ENCODE data around the gene MAML2. TPM values are rescaled to one million over a fixed set of nuclear protein-coding genes. Genes with fewer than 3 reads are reported as not detected.
A peak's percentile ranks its signal among the peaks of the same experiment; 100 is the strongest.

The MAML2 gene
- total RNA-seq, 1 donor from 2014 or later = 18.7 TPM

- H3K9me3 Mint-ChIP-seq = no peaks in the 10 kb centered on the region
- peak overlapping the region; percentile 2 for H3K4me3 Mint-ChIP-seq
- no peaks in the 10 kb centered on the region for H3K27me3 Mint-ChIP-seq (ENCODE audit: low read depth)
- DNase-seq (ENCODE audit: low read depth, low spot score) = no peak
- H3K4me1 Mint-ChIP-seq = peaks cover 73% of the 10 kb centered on the region
- H3K36me3 Mint-ChIP-seq (ENCODE audit: low read depth) = peaks cover 4% of the 10 kb centered on the region
- TF ChIP-seq, protein P1, sequence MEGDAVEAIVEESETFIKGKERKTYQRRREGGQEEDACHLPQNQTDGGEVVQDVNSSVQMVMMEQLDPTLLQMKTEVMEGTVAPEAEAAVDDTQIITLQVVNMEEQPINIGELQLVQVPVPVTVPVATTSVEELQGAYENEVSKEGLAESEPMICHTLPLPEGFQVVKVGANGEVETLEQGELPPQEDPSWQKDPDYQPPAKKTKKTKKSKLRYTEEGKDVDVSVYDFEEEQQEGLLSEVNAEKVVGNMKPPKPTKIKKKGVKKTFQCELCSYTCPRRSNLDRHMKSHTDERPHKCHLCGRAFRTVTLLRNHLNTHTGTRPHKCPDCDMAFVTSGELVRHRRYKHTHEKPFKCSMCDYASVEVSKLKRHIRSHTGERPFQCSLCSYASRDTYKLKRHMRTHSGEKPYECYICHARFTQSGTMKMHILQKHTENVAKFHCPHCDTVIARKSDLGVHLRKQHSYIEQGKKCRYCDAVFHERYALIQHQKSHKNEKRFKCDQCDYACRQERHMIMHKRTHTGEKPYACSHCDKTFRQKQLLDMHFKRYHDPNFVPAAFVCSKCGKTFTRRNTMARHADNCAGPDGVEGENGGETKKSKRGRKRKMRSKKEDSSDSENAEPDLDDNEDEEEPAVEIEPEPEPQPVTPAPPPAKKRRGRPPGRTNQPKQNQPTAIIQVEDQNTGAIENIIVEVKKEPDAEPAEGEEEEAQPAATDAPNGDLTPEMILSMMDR (conservative IDR thresholded peaks at IDR 0.05) = no peak
- H3K27ac Mint-ChIP-seq (ENCODE audit: unreplicated experiment) = peak overlapping the region; percentile 73
Observed at GRCh38 chr11:96257036-96257435, 86.0 kb downstream of the MAML2 start.

DNA sequence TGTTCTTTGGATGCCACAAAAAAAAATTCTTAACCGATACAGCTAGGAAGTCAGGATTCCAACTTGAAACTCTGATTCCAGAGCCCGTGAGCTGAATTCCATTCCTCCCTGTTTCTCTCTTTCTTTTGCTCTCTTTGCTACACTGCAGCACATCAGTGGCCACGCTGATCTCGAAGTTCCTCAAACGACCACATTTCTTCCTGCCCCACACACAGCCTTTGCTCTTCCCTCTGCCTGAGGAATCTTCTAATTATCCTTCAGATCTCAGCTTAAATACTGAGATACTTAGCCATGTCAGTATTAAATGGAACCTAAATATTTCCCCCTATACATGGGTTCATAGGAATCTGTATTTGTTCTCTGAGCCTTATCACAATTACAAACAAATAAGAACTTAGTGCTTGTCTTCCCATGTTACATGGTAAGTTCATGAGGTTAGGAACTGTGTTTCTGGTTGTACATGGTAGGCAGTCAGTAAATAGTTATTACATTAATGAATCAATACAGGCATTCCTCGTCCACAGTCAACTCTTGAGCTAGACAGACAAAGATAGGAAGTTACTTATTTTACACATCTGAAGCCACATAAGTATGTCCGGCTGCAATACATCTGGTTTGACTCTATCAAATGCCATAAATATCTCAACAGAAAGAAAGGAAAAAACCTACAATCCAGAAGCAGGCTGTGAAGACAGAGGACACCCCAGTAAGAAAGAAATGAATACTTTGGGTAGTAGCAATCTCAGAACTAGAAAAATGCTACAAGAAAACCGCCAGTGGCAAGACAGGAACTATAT is 86.6 kb downstream of the MAML2 start:
- peak overlapping the region; percentile 11 for H3K4me3 Mint-ChIP-seq
- H3K9me3 Mint-ChIP-seq = no peaks in the 10 kb centered on the region
- peaks cover 75% of the 10 kb centered on the region for H3K4me1 Mint-ChIP-seq

DNA sequence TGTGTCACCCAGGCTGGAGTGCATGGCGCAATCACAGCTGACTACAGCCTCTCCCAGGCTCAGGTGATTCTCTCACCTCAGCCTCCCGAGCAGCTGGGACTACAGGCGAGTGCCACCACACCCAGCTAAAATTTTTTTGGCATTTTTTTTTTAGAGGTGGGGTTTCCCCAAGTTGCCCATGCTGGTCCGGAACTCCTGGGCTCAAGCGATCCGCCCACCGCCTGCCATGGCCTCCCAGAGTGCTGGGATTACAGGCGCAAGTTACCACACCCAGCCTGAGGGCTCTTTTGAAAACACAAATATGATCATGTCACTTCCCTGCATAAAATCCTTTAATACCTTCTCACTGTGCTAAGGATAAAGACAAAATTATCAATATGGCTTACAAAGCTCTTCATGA is 88.1 kb downstream of the MAML2 start:
- H3K4me1 Mint-ChIP-seq = peaks cover 83% of the 10 kb centered on the region

More for the DNA sequence above, 86.6 kb downstream of the MAML2 start:
- Mint-ChIP-seq H3K36me3 (ENCODE audit: low read depth) (peaks cover 6% of the 10 kb centered on the region), H3K27ac (ENCODE audit: unreplicated experiment) (peak overlapping the region; percentile 90), H3K27me3 (ENCODE audit: low read depth) (no peaks in the 10 kb centered on the region)
- no peak for DNase-seq (ENCODE audit: low read depth, low spot score)
- TF ChIP-seq, protein P1 (conservative IDR thresholded peaks at IDR 0.05) = no peak

DNA sequence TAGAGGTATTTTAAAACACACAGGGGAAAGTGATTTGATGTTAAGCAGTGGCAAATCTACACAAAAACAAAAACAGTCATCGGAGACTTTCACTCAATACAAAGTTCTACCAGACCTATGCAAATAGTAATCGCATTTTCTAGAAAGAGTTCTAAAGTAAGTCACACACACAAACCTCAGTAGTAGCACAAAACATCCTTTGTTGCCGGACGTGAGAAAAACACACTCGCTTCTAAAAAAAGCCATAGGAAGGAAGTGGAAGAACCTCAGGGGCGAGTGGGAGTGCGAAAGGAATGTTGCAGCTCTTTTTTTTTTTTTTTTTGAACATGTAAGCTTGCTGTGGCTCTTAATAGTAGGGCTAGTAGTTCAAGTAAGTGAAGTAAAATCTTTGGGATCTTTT is 88.9 kb downstream of the MAML2 start:
- no peak for DNase-seq (ENCODE audit: low read depth, low spot score)
- peaks cover 84% of the 10 kb centered on the region for H3K4me1 Mint-ChIP-seq
- peaks cover 6% of the 10 kb centered on the region for H3K36me3 Mint-ChIP-seq (ENCODE audit: low read depth)
- H3K27ac Mint-ChIP-seq (ENCODE audit: unreplicated experiment) = peak overlapping the region; percentile 97
- TF ChIP-seq, protein P1 (conservative IDR thresholded peaks at IDR 0.05) = no peak
- H3K9me3 Mint-ChIP-seq = no peaks in the 10 kb centered on the region
- peak overlapping the region; percentile 80 for H3K4me3 Mint-ChIP-seq
- no peaks in the 10 kb centered on the region for H3K27me3 Mint-ChIP-seq (ENCODE audit: low read depth)

More for the DNA sequence above, 88.1 kb downstream of the MAML2 start:
- Mint-ChIP-seq H3K36me3 (ENCODE audit: low read depth) (peaks cover 6% of the 10 kb centered on the region), H3K9me3 (no peaks in the 10 kb centered on the region), H3K27me3 (ENCODE audit: low read depth) (no peaks in the 10 kb centered on the region), H3K27ac (ENCODE audit: unreplicated experiment) (peak overlapping the region; percentile 36), H3K4me3 (no peak overlapping the region)
- TF ChIP-seq, protein P1 (conservative IDR thresholded peaks at IDR 0.05) = no peak
- no peak for DNase-seq (ENCODE audit: low read depth, low spot score)

DNA sequence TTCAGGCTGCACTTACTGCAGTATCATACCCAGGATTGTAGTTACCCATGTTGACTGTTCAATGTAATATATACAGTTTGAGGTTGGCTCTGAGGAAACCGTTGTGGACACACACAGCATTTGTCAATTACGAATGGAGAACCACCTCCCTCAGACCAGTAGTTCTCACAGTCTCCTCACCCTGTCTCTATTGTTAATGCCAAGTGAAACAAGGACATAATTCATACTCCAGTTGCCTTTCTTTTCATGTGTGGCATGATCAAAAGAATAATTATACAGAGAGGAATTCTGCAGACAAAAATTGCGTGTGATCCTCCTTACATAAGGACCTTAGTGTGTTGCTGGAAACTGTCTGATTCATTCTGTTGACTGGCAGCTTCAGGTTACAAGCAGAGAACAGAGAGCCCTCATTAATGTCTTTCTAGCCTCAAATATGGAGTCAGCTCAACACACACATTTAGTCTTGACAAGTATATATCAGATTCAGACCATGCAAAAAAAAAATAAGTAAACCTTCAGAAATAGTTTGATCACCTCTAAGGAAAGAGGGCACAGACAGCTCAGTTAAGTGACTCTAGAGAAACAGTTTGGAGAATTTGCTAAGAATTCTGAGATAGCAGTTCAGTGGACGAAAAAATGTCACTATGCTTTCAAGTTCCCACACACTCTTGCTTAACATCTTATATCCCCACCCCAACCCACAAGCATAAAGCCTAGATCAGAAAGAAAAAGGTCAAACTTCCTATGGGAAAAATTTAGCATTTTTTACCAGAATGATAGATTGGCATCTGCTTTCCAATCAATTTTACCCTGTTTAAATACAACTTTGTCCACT is 96.1 kb downstream of the MAML2 start:
- Mint-ChIP-seq H3K4me1 (peaks cover 69% of the 10 kb centered on the region), H3K27ac (ENCODE audit: unreplicated experiment) (peak overlapping the region; percentile 96), H3K4me3 (peak overlapping the region; percentile 53), H3K36me3 (ENCODE audit: low read depth) (peaks cover 2% of the 10 kb centered on the region), H3K27me3 (ENCODE audit: low read depth) (no peaks in the 10 kb centered on the region), H3K9me3 (peaks cover 2% of the 10 kb centered on the region)
- TF ChIP-seq, protein P1 (conservative IDR thresholded peaks at IDR 0.05) = no peak
- DNase-seq (ENCODE audit: low read depth, low spot score) = no peak
